ENCODE results near the gene NFAT5.
"Not testable (repeated sequence)": the region's sequence is repeated elsewhere in the genome, so short reads cannot be mapped to it uniquely, and the experiment has no call there.

Gene NFAT5, protein sequence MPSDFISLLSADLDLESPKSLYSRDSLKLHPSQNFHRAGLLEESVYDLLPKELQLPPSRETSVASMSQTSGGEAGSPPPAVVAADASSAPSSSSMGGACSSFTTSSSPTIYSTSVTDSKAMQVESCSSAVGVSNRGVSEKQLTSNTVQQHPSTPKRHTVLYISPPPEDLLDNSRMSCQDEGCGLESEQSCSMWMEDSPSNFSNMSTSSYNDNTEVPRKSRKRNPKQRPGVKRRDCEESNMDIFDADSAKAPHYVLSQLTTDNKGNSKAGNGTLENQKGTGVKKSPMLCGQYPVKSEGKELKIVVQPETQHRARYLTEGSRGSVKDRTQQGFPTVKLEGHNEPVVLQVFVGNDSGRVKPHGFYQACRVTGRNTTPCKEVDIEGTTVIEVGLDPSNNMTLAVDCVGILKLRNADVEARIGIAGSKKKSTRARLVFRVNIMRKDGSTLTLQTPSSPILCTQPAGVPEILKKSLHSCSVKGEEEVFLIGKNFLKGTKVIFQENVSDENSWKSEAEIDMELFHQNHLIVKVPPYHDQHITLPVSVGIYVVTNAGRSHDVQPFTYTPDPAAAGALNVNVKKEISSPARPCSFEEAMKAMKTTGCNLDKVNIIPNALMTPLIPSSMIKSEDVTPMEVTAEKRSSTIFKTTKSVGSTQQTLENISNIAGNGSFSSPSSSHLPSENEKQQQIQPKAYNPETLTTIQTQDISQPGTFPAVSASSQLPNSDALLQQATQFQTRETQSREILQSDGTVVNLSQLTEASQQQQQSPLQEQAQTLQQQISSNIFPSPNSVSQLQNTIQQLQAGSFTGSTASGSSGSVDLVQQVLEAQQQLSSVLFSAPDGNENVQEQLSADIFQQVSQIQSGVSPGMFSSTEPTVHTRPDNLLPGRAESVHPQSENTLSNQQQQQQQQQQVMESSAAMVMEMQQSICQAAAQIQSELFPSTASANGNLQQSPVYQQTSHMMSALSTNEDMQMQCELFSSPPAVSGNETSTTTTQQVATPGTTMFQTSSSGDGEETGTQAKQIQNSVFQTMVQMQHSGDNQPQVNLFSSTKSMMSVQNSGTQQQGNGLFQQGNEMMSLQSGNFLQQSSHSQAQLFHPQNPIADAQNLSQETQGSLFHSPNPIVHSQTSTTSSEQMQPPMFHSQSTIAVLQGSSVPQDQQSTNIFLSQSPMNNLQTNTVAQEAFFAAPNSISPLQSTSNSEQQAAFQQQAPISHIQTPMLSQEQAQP (N-terminal part only)
- total RNA-seq, result 72.0 to 74.9 reads per million in 2 donors

DNA sequence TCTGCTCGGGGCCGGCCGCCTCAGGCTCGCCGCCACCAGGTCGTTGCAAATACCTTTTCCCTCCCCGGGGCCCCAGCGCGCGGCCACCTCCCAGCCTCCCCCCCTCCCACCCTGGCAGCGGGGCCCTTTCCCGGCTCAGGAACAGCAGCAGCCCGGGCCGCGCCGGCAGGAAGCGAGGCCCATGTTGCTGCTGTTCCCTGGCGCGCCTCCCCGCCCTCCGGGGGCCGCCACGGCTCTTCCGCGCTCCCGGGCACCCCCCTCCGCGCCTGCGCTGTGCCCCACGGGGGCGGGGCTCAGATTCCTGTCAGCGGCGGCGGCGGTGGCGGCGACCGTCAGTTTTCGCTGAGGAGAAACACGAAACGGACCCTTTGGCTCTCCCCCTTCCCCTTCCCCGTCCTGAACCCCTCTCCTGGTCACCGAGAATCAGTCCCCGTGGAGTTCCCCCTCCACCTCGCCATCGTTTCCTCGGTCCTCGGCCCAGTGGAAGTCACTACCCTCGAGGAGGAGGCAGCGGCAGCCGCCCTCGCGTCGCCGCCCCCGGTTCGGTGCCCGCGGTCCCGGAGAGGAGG lies at the start of gene NFAT5:
Gene NFAT5 (plus strand): TSS at position 296 of the 569 bp plus-strand sequence. CDS start 336 bp downstream, outside the sequence.
- DNase-seq, result peak; percentile 85

DNA sequence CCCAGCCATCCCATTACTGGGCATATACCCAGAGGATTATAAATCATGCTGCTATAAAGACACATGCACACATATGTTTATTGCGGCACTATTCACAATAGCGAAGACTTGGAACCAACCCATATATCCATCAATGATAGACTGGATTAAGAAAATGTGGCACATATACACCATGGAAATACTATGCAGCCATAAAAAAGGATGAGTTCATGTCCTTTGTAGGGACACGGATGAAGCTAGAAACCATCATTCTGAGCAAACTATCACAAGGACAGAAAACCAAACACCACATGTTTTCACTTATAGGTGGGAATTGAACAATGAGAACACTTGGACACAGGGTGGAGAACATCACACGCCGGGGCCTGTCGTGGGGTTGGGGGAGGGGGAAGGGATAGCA lies 47.9 kb upstream of the NFAT5 start:
- DNase-seq, result not testable (repeated sequence)

DNA sequence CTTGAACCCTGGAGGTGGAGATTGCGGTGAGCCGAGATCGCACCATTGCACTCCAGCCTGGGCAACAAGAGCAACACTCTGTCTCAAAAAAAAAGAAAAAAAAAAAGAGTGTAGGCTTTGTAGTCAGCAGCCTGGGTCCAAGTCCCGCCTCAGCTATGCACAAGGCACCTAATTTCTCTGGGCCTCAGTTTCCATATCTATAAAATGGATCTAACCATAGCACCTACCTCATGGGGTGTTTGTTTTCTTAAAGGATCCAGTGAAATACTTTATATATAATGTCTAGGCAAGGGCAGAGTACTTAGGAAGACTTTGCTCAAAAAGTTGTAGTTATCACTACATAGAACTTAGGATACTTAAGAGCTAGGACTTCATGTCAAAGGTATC lies 45.4 kb upstream of the NFAT5 start:
- no peak for DNase-seq

DNA sequence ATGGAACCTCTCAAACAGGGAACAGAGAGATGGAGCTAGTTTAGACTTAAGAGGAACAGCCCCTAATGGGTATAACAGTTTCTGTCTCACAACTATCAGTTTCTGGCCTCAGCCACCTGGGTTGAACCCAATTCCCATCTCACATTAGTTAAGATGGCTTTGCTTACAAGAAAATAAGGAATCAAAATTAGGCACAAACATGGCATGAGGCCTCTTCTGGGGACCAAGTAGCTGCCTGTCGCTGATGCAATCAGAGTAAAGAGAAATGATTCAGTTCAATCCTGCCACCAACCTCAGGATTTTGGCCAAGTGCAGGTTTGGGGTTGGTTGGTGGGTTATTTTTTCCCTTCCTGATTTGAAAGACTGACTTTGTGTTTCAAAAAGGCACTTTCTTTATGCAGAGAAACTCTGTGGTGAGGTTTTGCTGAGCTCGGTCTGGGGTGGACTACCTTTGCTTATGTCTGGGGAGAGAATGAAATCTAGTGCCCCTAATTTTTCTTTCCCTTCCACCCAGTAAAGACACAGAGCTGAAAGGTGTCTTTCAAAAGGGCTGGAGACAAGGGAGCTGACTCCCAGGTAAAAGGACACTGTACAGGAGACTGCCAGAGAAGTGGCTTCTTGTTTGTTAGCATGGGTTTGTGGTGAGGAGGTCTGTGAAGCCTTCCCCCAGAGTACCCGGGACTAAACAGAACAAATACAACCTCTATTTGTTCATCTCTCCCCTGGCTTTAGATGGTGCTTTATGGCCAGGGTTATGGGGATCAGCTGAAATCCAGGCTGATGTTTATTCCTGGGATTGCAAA lies 44.8 kb upstream of the NFAT5 start:
- DNase-seq, result no peak

DNA sequence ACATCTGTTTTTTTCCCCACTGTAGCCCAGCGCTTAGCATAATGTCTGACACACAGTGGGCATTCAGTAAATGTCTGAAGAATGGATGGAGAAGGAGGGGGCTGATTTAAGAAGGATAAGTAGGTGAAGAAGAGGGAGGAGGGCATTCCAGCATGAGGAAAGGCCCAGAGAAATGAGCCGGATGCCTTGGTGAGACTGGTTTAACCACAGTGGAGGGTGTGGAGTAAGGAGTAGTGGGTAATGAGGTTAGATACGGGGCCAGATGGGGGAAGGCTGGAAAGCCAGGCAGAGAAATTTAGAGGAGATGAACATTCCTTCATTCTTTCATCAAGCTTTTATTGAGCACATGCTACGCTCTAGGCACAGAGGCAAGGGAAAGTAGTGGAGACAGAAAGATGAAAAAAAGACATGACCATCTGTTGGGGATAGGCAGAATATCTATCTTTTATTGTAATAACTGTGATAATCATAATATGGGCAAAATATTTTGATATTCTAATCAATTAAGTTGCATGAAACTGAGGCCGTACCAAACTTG lies 43.7 kb upstream of the NFAT5 start:
- DNase-seq, result no peak

DNA sequence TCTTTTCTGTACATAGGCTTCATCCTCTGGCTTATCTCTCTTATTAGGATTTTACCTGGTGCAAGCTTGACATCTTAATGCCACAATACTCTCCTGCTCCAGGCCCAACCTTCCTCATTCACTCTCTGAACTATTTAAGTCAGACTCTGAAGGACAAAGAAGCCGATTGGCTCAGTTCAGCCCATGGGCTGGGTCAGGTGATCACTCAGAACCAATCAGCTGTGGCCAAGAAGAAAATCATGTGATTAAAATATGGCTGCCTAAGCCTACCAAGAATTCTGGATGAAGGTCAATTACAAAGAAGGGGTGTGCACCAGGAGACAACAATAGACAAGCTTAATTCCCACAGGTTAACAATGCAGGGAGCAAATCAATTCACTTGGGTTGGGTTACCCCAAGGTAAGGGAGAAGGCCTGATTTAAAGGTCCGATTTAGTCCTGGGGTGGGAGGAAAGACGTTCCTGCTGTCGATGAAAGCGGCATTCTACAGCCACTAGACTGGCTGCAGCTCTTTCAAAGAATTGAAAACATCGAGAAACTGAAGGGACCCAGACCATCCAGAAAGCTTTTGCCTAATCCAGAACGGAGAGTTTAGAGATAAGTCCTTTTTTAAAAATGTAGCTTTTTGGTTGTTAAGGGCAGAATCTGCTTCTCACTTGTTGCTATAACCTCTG lies 42.9 kb upstream of the NFAT5 start:
- no peak for DNase-seq

DNA sequence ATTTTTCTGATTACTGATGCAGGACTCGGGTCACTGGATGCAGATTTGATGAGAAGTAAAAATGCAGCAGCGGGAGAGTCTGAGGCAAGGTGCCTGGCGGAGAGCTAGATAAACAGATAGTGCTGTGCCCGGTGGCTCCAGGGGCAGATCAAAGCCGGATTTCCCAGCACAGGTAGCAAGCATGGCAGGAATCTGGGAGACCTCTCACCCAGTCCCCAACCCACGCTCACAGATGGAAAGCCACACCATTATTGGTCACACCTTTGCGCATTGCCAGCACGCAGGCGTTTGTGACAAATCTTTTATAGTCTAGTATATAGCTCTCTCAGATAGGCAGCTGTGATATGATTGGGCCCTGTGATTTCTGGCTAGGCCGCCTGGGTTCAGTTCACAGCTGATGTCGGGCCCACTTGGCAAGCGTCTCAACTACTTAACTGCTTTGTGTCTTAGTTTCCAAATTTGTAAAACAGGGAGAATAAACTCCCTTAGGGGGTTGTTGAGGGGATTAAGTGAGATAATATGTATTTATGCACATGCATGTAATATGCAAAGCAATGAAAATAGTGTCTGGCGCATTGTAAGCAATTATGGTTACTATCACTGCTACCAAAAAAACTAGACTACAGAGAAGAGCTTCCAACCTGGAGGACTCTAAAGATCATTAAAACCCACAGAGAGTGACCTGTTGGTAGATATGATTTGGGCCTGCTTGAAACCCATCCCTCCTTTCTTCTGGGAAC lies 42.0 kb upstream of the NFAT5 start:
- no peak for DNase-seq

DNA sequence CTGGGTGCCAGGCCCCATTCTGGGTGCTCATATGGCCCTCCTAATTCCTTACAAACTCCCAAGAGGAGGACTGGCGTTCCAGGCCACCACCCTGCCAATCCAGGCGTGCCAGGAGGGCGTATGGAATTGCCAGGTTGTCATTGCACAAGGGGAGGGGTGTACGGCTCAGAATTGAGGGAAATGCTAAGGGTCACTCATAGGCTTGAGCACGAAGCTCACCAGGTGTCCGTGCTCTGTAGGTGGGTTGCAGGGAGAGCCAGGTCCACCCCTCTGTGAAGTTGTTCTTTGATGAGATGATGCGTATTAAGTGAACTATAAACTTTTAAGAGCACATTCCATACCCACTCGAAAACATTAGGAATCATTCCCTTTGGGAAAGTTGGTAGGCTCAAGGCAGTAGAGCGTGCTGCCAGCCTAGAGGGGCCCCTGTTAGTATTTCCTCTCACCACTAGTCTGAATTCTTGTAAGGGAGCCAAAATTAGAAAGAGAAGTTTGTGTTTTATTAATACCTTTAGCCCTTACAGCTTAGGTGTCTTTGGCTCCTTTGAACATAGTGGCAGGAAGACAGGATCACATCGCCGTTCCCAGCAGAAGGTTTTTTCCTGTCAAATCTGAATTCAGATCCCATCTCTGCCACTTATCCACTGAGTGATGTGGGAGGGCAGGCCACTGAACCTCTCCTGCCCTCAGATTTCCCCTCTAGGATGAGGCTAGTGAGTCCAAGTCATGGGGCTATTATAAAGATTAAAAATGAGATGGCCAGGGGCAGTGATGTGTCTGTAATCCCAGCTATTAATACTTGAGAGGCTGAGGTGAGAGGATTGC lies 38.7 kb upstream of the NFAT5 start:
- no peak for DNase-seq

DNA sequence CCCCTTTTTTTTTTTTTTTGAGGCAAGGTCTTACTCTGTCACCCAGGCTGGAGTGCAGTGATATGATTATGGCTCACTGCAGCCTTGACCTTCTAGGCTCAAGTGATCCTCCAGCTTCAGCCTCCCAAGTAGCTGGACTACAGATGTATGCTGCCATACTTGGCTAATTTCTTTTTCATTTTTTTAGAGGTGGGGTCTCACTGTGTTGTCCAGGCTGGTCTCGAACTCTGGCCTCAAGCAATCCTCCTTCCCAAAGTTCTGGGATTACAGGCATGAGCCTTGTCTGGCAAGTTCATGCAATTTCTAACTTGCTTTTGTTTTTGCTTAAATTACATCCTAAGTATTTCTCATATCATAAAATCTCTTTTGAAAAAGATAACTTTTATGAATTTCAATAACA lies 33.8 kb upstream of the NFAT5 start:
- no peak for DNase-seq

DNA sequence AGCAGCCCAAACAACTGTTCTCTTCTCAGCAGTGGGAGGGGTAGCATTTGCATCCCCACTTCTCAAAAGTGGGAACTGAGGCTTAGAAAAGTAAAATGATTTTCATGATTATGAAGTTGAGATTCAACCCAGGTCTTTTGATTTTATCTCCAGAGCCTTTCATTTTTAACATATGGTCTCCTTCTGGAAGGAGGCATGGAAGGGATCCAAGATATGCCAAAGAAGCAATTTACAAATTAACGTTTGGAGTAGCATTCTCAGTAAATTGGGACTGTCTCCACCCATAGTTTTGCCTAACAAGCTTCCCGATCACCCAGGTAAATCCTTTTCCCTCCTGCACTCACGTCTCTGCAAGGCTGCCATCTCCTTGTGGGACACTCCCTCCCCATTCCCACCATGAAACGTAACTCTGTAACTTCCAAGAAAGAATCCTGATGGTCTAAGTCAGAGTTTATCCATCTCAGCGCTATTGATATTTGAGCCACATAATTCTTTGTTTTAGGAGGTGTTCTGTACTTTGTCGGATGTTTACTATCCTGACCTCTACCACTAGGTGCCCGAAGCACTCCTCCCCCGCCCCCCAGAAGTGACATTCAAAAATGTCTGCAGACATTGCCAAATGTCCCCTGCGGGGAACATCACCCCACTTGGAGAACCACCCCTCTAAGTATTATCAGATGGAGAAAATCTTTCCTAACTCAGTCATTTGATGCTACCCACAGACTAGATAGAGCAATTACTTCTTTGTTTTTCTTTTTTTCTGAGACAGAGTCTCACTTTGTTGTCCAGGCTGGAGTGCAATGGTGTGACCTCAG lies 32.9 kb upstream of the NFAT5 start:
- no peak for DNase-seq

DNA sequence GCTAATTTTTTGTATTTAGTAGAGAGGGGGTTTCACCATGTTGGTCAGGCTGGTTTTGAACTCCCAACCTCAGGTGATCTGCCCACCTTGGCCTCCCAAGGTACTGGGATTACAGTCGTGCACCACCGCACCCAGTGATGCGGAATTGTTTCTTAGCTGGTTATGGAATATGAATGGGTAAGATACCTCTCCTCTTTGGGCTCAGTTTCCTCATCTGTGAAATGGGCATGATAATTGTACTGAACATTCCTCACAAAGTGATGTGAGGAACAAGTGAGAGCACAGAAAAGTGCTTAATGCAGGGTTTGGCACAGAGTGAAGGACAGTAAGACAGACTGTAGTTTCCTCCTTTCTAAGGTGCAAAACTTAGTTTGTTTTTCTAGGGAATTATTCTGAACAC lies 31.0 kb upstream of the NFAT5 start:
- DNase-seq, result no peak

DNA sequence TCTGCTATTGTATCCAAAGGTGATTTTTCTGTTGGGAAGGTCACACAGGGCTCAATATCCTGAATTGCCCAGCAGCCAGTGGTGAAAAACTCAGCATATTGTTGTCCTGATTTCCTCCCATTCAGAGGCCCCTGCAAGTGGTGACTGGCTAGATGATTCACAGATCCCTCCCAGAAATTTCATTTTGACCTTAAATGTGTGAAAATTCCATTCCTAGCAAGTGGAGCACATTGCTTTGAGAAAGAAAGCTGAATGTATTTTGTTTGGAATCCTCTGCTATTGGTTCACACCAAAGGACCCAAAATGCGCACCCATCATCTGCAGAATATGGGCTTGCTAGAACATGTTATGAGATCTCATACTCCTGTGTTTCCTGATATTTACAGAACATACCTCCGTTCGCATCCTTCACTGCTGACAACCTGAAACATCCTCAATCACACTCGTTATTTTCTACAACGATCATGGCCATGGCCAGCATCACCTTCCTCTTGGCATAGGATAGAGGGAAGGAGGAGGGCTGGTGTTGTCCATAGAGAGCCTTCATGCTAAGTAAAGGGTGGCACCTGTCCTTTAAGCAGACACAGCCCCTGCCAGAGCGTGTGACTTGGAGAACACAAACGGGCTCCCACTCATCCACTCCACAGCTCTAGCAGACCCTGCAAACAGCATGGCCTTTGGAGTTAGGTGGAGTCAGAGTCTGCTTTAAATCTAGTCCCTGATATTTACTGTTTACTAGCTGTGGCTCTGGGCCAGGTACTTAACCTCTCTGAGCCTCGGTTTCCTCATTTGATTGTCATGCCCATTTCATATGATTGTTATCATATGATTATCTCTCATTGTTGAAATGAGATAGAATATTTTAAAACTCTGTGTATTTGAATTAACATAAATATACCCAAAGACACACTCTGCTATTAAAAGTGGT lies 30.4 kb upstream of the NFAT5 start:
- no peak for DNase-seq

DNA sequence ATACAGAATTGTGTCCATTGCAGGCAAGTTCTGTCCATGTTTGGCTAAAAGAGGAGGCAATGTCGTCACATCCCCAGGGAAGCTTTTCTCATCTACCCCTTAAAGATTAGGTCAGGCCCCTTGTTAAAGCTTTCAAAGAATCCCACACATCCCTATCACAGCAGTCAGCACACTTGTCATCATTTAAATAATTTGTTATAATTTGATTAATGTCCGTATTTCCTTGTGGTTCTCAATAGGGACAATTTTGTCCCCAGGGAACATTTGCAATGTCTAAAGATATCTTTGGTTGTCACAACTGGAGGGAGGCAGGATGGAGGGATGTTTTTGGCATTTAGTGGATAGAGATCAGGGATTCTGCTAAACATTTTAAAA lies 28.1 kb upstream of the NFAT5 start:
- no peak for DNase-seq

DNA sequence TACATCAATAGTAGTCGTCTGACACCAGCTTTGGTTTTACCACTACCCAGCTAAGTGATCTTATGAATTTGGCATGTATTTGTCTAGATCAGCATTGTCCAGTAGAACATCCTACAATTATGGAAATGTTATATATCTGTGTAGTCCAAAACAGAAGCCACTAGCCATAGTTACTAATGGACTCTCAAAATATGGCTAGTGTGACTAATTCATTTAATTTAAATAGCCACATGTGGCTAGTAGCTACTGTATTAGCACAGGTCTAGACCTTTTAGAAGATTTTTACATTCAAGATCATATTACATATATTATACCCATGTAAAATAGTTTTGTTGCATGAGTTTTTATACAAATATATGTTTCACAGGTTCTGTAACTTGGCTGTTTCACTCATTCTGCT lies 27.0 kb upstream of the NFAT5 start:
- no peak for DNase-seq

DNA sequence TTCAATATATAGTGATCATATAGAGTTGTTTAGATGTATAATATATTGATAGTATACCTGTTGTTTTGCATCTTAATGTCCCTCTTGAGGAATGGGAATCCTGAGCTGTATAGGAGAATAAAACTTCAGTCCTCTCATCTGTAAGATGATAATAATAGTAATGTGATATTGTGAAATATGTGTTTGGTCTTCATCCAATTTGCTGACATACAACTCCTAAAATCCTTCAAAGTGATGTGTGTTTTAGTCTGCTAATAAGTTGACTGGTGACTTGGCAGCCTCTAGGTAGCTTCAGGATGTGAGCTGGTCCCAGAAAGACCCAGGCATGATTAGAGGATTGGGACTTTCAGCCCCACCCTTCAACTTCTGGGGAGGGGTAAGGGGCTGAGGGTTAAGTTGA lies 22.8 kb upstream of the NFAT5 start:
- no peak for DNase-seq

DNA sequence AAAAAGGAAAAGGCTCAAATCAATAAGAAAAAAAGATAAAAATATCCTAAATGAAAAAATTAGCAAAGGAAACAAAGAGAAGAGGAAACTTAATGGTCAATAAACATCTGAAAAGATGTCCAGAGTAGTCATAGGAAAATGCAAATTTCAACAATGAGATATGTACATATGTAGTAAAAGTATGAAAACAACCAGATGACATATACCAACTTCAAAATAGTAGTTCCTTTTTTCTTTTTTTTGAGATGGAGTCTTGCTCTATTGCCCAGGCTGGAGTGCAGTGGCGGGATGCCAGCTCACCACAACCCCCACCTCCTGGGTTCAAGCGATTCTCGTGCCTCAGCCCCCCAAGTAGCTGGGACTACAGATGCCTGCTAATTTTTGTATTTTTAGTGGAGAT lies 21.7 kb upstream of the NFAT5 start:
- DNase-seq, result no peak

DNA sequence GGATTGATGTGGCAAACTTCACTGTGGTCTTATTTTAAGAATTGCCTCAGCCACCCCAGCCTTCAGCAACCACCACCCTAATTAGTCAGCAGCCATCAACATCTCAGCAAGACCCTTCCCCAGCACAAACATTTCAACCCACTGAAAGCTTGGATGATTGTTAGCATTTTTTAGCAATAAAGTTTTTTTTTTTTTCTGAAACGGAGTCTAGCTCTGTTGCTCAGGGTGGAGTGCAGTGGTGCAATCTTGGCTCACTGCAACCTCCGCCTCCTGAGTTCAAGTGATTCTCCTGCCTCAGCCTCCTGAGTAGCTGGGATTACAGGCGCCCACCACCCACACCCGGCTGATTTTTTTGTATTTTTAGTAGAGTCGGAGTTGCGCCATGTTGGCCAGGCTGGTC lies 19.1 kb upstream of the NFAT5 start:
- not testable (repeated sequence) for DNase-seq

All from activated gamma-delta T cell (primary cell).